GM19035 (cell line): ENCODE results near the gene LYRM1.
"Not testable (repeated sequence)": the region's sequence is repeated elsewhere in the genome, so short reads cannot be mapped to it uniquely, and the experiment has no call there.

Experiments
- ATAC-seq: cut with Tn5 transposase; IDR thresholded peaks from one replicate; pipeline ENCODE4 v1.9.1; 2021; ENCODE audit not compliant: unreplicated experiment

LYRM1 gene

DNA sequence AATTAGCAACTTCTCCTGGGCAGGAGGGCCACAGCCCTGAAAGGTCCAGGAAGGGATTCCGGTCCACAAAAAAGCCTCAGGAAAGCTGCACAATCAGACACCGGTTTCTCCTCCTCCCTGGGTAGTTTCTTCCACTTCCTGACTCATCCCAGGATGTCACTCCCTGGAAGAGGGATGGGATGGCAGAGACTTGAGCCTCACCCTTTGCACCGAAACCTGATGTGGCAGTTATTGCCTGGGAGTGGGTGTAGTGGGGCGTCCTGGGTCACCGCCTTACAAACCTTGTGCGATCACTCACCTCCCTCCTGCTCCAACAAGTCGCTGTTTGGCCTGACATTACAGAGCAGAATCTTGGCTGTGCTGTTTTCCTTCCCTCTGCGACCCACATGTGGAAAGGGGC is 70.8 kb downstream of the LYRM1 start:
- ATAC-seq = no peak

DNA sequence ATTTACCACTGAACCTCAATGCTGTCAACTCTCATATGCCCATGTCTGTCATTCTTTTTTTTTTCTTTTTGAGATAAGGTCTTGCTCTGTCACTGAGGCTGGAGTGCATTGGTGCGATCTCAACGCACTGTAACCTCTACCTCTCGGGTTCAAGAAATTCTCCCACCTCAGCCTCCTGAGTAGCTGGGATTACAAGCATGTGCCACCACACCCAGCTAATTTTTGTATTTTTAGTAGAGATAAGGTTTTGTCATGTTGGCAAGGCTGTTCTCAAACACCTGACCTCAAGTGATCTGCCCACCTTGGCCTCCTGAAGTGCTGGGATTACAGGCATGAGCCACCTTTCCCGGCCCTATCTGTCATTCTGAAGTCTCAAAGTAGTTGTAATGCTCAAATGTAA is 72.6 kb downstream of the LYRM1 start:
- ATAC-seq = not testable (repeated sequence)
